H9 (cell line): Measurements from ENCODE around the gene ATP6V0A4. TPM values are rescaled to one million over a fixed set of nuclear protein-coding genes. Genes with fewer than 3 reads are reported as not detected.
A peak's percentile ranks its signal among the peaks of the same experiment; 100 is the strongest.

Experiments
- DNase-seq: peaks from one replicate; pipeline ENCODE4 v3.0.0-alpha.2; 2017
- H2AFZ ChIP-seq: one replicate; pipeline ENCODE4 v1.6.1; 2013; ENCODE audit warnings: mild to moderate bottlenecking, low read length, control low read depth, moderate library complexity
- H2AK5ac ChIP-seq: 2 replicates; pipeline ENCODE4 v1.6.1; 2013; ENCODE audit warnings: low read length, control low read depth, mixed read lengths; ENCODE audit not compliant: insufficient read length
- H2BK120ac ChIP-seq: one replicate; pipeline ENCODE4 v1.6.1; 2013; ENCODE audit warnings: low read depth, mild to moderate bottlenecking, low read length, control low read depth, inconsistent platforms; ENCODE audit not compliant: poor library complexity, severe bottlenecking
- H2BK12ac ChIP-seq: 2 replicates; pipeline ENCODE4 v1.6.1; 2013; ENCODE audit warnings: low read length, control low read depth, mixed read lengths, low read depth; ENCODE audit not compliant: insufficient read length
- H2BK15ac ChIP-seq: 2 replicates; pipeline ENCODE4 v1.6.1; 2013; ENCODE audit warnings: low read depth, low read length, control low read depth
- H2BK20ac ChIP-seq: one replicate; pipeline ENCODE4 v1.6.1; 2013; ENCODE audit warnings: low read depth, mild to moderate bottlenecking, low read length, control low read depth, inconsistent platforms; ENCODE audit not compliant: poor library complexity, severe bottlenecking
- H2BK5ac ChIP-seq: 2 replicates; pipeline ENCODE4 v1.6.1; 2013; ENCODE audit warnings: low read length, control low read depth, mixed read lengths; ENCODE audit not compliant: insufficient read length
- H3K14ac ChIP-seq: 2 replicates; pipeline ENCODE4 v1.6.1; 2013; ENCODE audit warnings: low read length, control low read depth; ENCODE audit not compliant: insufficient read depth
- H3K18ac ChIP-seq: 2 replicates; pipeline ENCODE4 v1.6.1; 2013; ENCODE audit warnings: low read depth, mild to moderate bottlenecking, mixed read lengths, low read length, control low read depth; ENCODE audit not compliant: insufficient read length
- H3K23ac ChIP-seq: 2 replicates; pipeline ENCODE4 v1.6.1; 2013; ENCODE audit warnings: low read length, control low read depth, mixed read lengths, low read depth; ENCODE audit not compliant: insufficient read length
- H3K23me2 ChIP-seq: 2 replicates; pipeline ENCODE4 v1.6.1; 2013; ENCODE audit warnings: low read depth, mild to moderate bottlenecking, mixed read lengths, low read length, control low read depth; ENCODE audit not compliant: insufficient read length, poor library complexity, severe bottlenecking
- H3K27ac ChIP-seq: 2 replicates; pipeline ENCODE4 v1.5.1; 2013; ENCODE audit warnings: low read length, control low read depth, mixed read lengths, low read depth; ENCODE audit not compliant: insufficient read length
- H3K27me3 ChIP-seq: 2 replicates; pipeline ENCODE4 v1.6.1; 2013; ENCODE audit warnings: low read length, control low read depth, inconsistent platforms; ENCODE audit not compliant: insufficient read depth
- H3K4ac ChIP-seq: 2 replicates; pipeline ENCODE4 v1.6.1; 2013; ENCODE audit warnings: low read depth, mild to moderate bottlenecking, control low read depth, inconsistent platforms, low read length, moderate library complexity
- H3K4me1 ChIP-seq: 2 replicates; pipeline ENCODE4 v1.6.1; 2013; ENCODE audit warnings: low read length, control low read depth, inconsistent platforms; ENCODE audit not compliant: insufficient read depth
- H3K4me2 ChIP-seq: 2 replicates; pipeline ENCODE4 v1.6.1; 2013; ENCODE audit warnings: low read length, control low read depth, mixed read lengths; ENCODE audit not compliant: insufficient read length, insufficient read depth
- H3K56ac ChIP-seq: 2 replicates; pipeline ENCODE4 v1.6.1; 2013; ENCODE audit warnings: low read depth, mild to moderate bottlenecking, mixed read lengths, low read length, control low read depth; ENCODE audit not compliant: insufficient read length
- H3K79me1 ChIP-seq: 2 replicates; pipeline ENCODE4 v1.6.1; 2013; ENCODE audit warnings: low read depth, mild to moderate bottlenecking, moderate library complexity, low read length, control low read depth, inconsistent platforms; ENCODE audit not compliant: insufficient read depth, poor library complexity, severe bottlenecking
- H3K79me2 ChIP-seq: 2 replicates; pipeline ENCODE4 v1.6.1; 2013; ENCODE audit warnings: low read length, control low read depth, inconsistent platforms; ENCODE audit not compliant: insufficient read depth
- H3K9ac ChIP-seq: 2 replicates; pipeline ENCODE4 v1.6.1; 2013; ENCODE audit warnings: low read length, control low read depth, mixed read lengths; ENCODE audit not compliant: insufficient read length; ENCODE audit errors: extremely low read depth
- H3K9me3 ChIP-seq: one replicate; pipeline ENCODE4 v1.6.1; 2013; ENCODE audit warnings: low read depth, low read length, inconsistent platforms; ENCODE audit not compliant: control insufficient read depth
- H3T11ph ChIP-seq: one replicate; pipeline ENCODE4 v1.6.1; 2013; ENCODE audit warnings: mild to moderate bottlenecking, low read length, control low read depth, inconsistent platforms
- H4K20me1 ChIP-seq: one replicate; pipeline ENCODE4 v1.6.1; 2013; ENCODE audit not compliant: control insufficient read depth, insufficient read length, insufficient read depth
- H4K5ac ChIP-seq: 2 replicates; pipeline ENCODE4 v1.6.1; 2013; ENCODE audit warnings: low read depth, mild to moderate bottlenecking, mixed read lengths, low read length, control low read depth; ENCODE audit not compliant: insufficient read length
- H4K8ac ChIP-seq: replicated peaks from 2 replicates; pipeline ENCODE4 v1.6.1; 2013; ENCODE audit warnings: low read length, control low read depth, mixed read lengths, low read depth; ENCODE audit not compliant: insufficient read length
- H4K91ac ChIP-seq: 2 replicates; pipeline ENCODE4 v1.6.1; 2013; ENCODE audit warnings: low read depth, mild to moderate bottlenecking, moderate library complexity, mixed read lengths, low read length, control low read depth; ENCODE audit not compliant: insufficient read length
- H3K27ac Mint-ChIP-seq, 3 experiments: 2 replicates in 2 of 3; 3 replicates in 1 of 3; pipeline ENCODE4 v1.8.0; 2020 to 2021; ENCODE audit warnings: mixed read lengths in 3 of 3, mild to moderate bottlenecking in 1 of 3, moderate library complexity in 1 of 3
- H3K27me3 Mint-ChIP-seq: 2 replicates; pipeline ENCODE4 v1.8.0; 2021; ENCODE audit warnings: low read depth, mild to moderate bottlenecking, moderate library complexity, mixed read lengths
- H3K36me3 Mint-ChIP-seq, 3 experiments: 2 replicates in 2 of 3; 3 replicates in 1 of 3; pipeline ENCODE4 v1.8.0; 2020 to 2021; ENCODE audit warnings: low read depth in 3 of 3, mixed read lengths in 3 of 3; ENCODE audit not compliant: insufficient read depth in 1 of 3
- H3K4me1 Mint-ChIP-seq, 2 experiments: 2 replicates each; pipeline ENCODE4 v1.8.0; 2020; ENCODE audit warnings: mixed read lengths in 2 of 2
- H3K4me3 Mint-ChIP-seq, 2 experiments: 2 replicates in 1 of 2; 3 replicates in 1 of 2; pipeline ENCODE4 v1.8.0; 2020 to 2021; ENCODE audit warnings: mild to moderate bottlenecking in 2 of 2, mixed read lengths in 2 of 2, moderate library complexity in 1 of 2
- H3K9me3 Mint-ChIP-seq, 2 experiments: 2 replicates in 1 of 2; 3 replicates in 1 of 2; pipeline ENCODE4 v1.8.0; 2020; ENCODE audit warnings: mild to moderate bottlenecking in 2 of 2, mixed read lengths in 2 of 2, moderate library complexity in 1 of 2
- CTCF ChIP-seq: fragments of 200-600 bp; sonication (generic); conservative IDR thresholded peaks from 3 replicates; pipeline ENCODE4 v1.8.0; 2021; ENCODE audit warnings: antibody characterized with exemption, mild to moderate bottlenecking
- WGBS: extraction: QIAGEN DNeasy Blood & Tissue Kit; methylation state at CpG from one replicate; pipeline ENCODE4 v1.1.7; 2013; ENCODE audit warnings: missing lambda C conversion rate, low lambda C conversion rate, mixed read lengths; ENCODE audit not compliant: insufficient read length; ENCODE audit errors: extremely low coverage; 5-methylcytosine and 5-hydroxymethylcytosine counted together
- total RNA-seq: library from RNA; stranded (reverse); gene quantifications from 2 replicates; pipeline ENCODE4 v1.2.1, GENCODE V29; 2021

The ATP6V0A4 gene
- total RNA-seq, 1 experiment from 2014 or later: 0.79 TPM

- Histone ChIP-seq H3K9me3 (no peaks in the 10 kb centered on the region), H2BK5ac (no peak overlapping the region), H2AK5ac (no peak overlapping the region), H3K27ac (no peak overlapping the region), H3K4me2 (no peak overlapping the region), H4K20me1 (no peaks in the 10 kb centered on the region), H3K23ac (no peak overlapping the region), H3K56ac (no peak overlapping the region), H3K27me3 (no peaks in the 10 kb centered on the region), H3K18ac (no peak overlapping the region), H3K9ac (no peak overlapping the region), H2BK120ac (no peak overlapping the region), H3K79me1 (no peaks in the 10 kb centered on the region), H3K4me1 (peaks cover 4% of the 10 kb centered on the region), H3K23me2 (no peaks in the 10 kb centered on the region), H2AFZ (no peak overlapping the region), H3T11ph (no peak overlapping the region), H3K14ac (no peak overlapping the region), H4K8ac (no peak overlapping the region), H3K79me2 (no peaks in the 10 kb centered on the region), H2BK20ac (no peak overlapping the region), H2BK15ac (no peak overlapping the region), H4K91ac (no peak overlapping the region), H3K4ac (no peak overlapping the region), H2BK12ac (no peak overlapping the region), H4K5ac (no peak overlapping the region)
- H3K4me1 Mint-ChIP-seq: peaks cover 0 to 7% of the 10 kb centered on the region in 2 experiments; a peak in 3 of 4 replicates
- no peak overlapping the region for H3K4me3 Mint-ChIP-seq
- DNase-seq: no peak
- WGBS: no CpG with 5 or more reads among the region's 11 CpGs
- peak overlapping the region; percentile 3 to 40 (median 15); a peak in 1 of 7 replicates for H3K27ac Mint-ChIP-seq
- H3K9me3 Mint-ChIP-seq: peaks cover 0 to 3% of the 10 kb centered on the region in 2 experiments; a peak in 2 of 5 replicates
- no peaks in the 10 kb centered on the region for H3K27me3 Mint-ChIP-seq
- TF ChIP-seq CTCF: no peak
- no peaks in the 10 kb centered on the region; a peak in 2 of 7 replicates for H3K36me3 Mint-ChIP-seq
Measured at GRCh38 chr7:138825049-138825721, 27.2 kb upstream of the ATP6V0A4 start.
